Right kidney (tissue), 1 donor: ENCODE results near the gene BAZ1B.
"Not testable (repeated sequence)": the region's sequence is repeated elsewhere in the genome, so short reads cannot be mapped to it uniquely, and the experiment has no call there.

ENCODE experiments used
- DNase-seq: peaks from one replicate; pipeline ENCODE4 v3.0.0-alpha.2; 2016

BAZ1B gene

GRCh38 chr7:73426016-73426415 is 96.1 kb downstream of the BAZ1B start:
- DNase-seq, result no peak

GRCh38 chr7:73425356-73425983 is 96.6 kb downstream of the BAZ1B start:
- no peak for DNase-seq

GRCh38 chr7:73424489-73424885 is 97.6 kb downstream of the BAZ1B start:
- no peak for DNase-seq

GRCh38 chr7:73423519-73424488 is 98.3 kb downstream of the BAZ1B start:
- peak; percentile 79 for DNase-seq

- not testable (repeated sequence) for DNase-seq
Measured at GRCh38 chr7:73420610-73421009, 101.5 kb downstream of the BAZ1B start.

GRCh38 chr7:73420016-73420415 is 102.1 kb downstream of the BAZ1B start:
- DNase-seq, result not testable (repeated sequence)

- no peak for DNase-seq
Measured at GRCh38 chr7:73418113-73418703, 103.9 kb downstream of the BAZ1B start.

- DNase-seq, result not testable (repeated sequence)
Measured at GRCh38 chr7:73410541-73411131, 111.5 kb downstream of the BAZ1B start.

- DNase-seq, result not testable (repeated sequence)
Measured at GRCh38 chr7:73404860-73405259, 117.2 kb downstream of the BAZ1B start.

GRCh38 chr7:73399185-73400050 is 122.7 kb downstream of the BAZ1B start:
- peak; percentile 68 for DNase-seq

GRCh38 chr7:73397521-73398281 is 124.4 kb downstream of the BAZ1B start:
- peak; percentile 63 for DNase-seq

- DNase-seq, result no peak
Measured at GRCh38 chr7:73395538-73396503, 126.3 kb downstream of the BAZ1B start.

GRCh38 chr7:73394422-73394821 is 127.7 kb downstream of the BAZ1B start:
- no peak for DNase-seq

- DNase-seq, result no peak
Measured at GRCh38 chr7:73391396-73391795, 130.7 kb downstream of the BAZ1B start.
